GM12878 (cell line): Measurements from ENCODE around the gene BBS10. TPM values are rescaled to one million over a fixed set of nuclear protein-coding genes. Genes with fewer than 3 reads are reported as not detected.

Experiments used
- ATAC-seq: fragments of 200-7000 bp; cut with Tn5 transposase; 3 replicates; pipeline ENCODE4 v1.9.1; 2020; ENCODE audit warnings: mild to moderate bottlenecking, moderate library complexity
- BruUV-seq: library from RNA; stranded (reverse); fragments of 400-500 nt; replicated peaks from 2 replicates; lab custom pipeline; 2021; lab: Mats Ljungman, UMichigan
- CTCF ChIA-PET: fragments of 300-600 bp; sonication (Branson Sonifier 250); formaldehyde crosslinking; extraction: SDS; loops from one replicate; lab custom pipeline; 2021; ENCODE audit warnings: inconsistent platforms; lab: Yijun Ruan, JAX
- POLR2A ChIA-PET: fragments of 350-600 bp; formaldehyde crosslinking; extraction: SDS; loops from one replicate; lab custom pipeline; 2021; ENCODE audit warnings: inconsistent platforms; lab: Charles Lee
- RAD21 ChIA-PET: fragments of 300-600 bp; sonication (Branson Sonifier 250); formaldehyde crosslinking; loops from one replicate; lab custom pipeline; 2023; ENCODE audit warnings: antibody characterized with exemption; ENCODE audit not compliant: unreplicated experiment; lab: Charles Lee
- SMC1A ChIA-PET: fragments of 300-600 bp; sonication (Branson Sonifier 250); formaldehyde crosslinking; loops from one replicate; lab custom pipeline; 2023; ENCODE audit not compliant: unreplicated experiment, uncharacterized antibody; lab: Charles Lee
- DNase-seq: peaks from one replicate; pipeline ENCODE4 v3.0.0-alpha.2; 2011; ENCODE audit warnings: low read depth, low spot score
- FAIRE-seq: peaks from 3 replicates; lab custom pipeline; 2011; peaks lifted over from hg19 to GRCh38; lab: Jason Lieb, UNC
- H2AFZ ChIP-seq: 2 replicates; pipeline ENCODE4 v1.6.0; 2011; ENCODE audit warnings: low read depth, low read length, control low read depth; ENCODE audit not compliant: control insufficient read depth
- H3K27ac ChIP-seq: 2 replicates; pipeline ENCODE4 v1.5.1; 2011; ENCODE audit warnings: control low read depth; ENCODE audit not compliant: control insufficient read depth, insufficient read depth
- H3K27me3 ChIP-seq, 2 experiments: replicated peaks in 1 of 2; 2 replicates each; pipeline versions ENCODE4 v1.6.0 to v1.6.1; 2011; ENCODE audit warnings: low read length in 1 of 2; ENCODE audit not compliant: control insufficient read depth in 2 of 2, insufficient read depth in 2 of 2
- H3K36me3 ChIP-seq, 2 experiments: 2 replicates each; pipeline ENCODE4 v1.5.1; 2011; ENCODE audit warnings: low read length in 1 of 2; ENCODE audit not compliant: control insufficient read depth in 2 of 2, insufficient read depth in 2 of 2
- H3K4me1 ChIP-seq: 2 replicates; pipeline ENCODE4 v1.6.1; 2011; ENCODE audit warnings: mild to moderate bottlenecking, low read length, moderate library complexity, mixed read lengths; ENCODE audit not compliant: control insufficient read depth, insufficient read depth
- H3K4me2 ChIP-seq: 2 replicates; pipeline ENCODE4 v1.6.0; 2011; ENCODE audit warnings: control low read depth; ENCODE audit not compliant: control insufficient read depth, insufficient read depth
- H3K4me3 ChIP-seq: fragments of 200-600 bp; sonication (generic); 2 replicates; pipeline ENCODE4 v1.5.1; 2016
- H3K79me2 ChIP-seq: 2 replicates; pipeline ENCODE4 v1.6.0; 2011; ENCODE audit warnings: low read length; ENCODE audit not compliant: control insufficient read depth, insufficient read depth
- H3K9ac ChIP-seq: 2 replicates; pipeline ENCODE4 v1.8.0; 2011; ENCODE audit warnings: low read length, control low read depth, mixed read lengths; ENCODE audit not compliant: control insufficient read depth, insufficient read depth
- H3K9me3 ChIP-seq: replicated peaks from 3 replicates; pipeline ENCODE4 v1.5.1; 2011; ENCODE audit warnings: mild to moderate bottlenecking, low read length; ENCODE audit not compliant: control insufficient read depth, insufficient read depth
- H4K20me1 ChIP-seq: 2 replicates; pipeline ENCODE4 v1.6.0; 2011; ENCODE audit not compliant: control insufficient read depth, insufficient read depth
- IKZF2 ChIP-seq, 2 experiments: fragments of 450-650 bp; IDR thresholded peaks; 2 replicates each; pipeline ENCODE4 v1.6.1; 2017; ENCODE audit warnings: mild to moderate bottlenecking in 2 of 2, moderate library complexity in 2 of 2
- TBL1XR1 ChIP-seq: IDR thresholded peaks from 2 replicates; pipeline ENCODE4 v1.6.1; 2012; ENCODE audit warnings: low read depth, low read length, improper control_type of control experiment
- TCF3 ChIP-seq: IDR thresholded peaks from 2 replicates; pipeline ENCODE4 v1.6.1; 2012; ENCODE audit warnings: low read depth, mild to moderate bottlenecking, low read length, borderline replicate concordance; ENCODE audit not compliant: insufficient read depth
- WGBS: methylation state at CpG from one replicate; pipeline ENCODE4 v1.1.6; 2016; ENCODE audit warnings: low lambda C conversion rate; ENCODE audit not compliant: insufficient replicate concordance, insufficient coverage; ENCODE audit errors: missing lambda C conversion rate; 5-methylcytosine and 5-hydroxymethylcytosine counted together
- in situ Hi-C: fragments of 300-500 bp; cut with MboI; formaldehyde crosslinking; loops from 9 replicates; pipeline ENCODE4 v1.14.3; 2018; ENCODE audit warnings: mixed read lengths
- intact Hi-C: fragments of 100-400 bp; cut with micrococcal nuclease; formaldehyde crosslinking; loops from one replicate; pipeline ENCODE4 v1.14.2; 2022; ENCODE audit not compliant: unreplicated experiment
- polyA plus RNA-seq, 11 experiments: library from polyadenylated mRNA; depleted of rRNA in 4 of 11; unstranded in 6 of 11; stranded (reverse) in 5 of 11; fragments of >200 nt; fragmentation: Nextera tagmentation in 4 of 11; fragmentation: Illumina TruSeq in 1 of 11; extraction: Ambion mirVana in 4 of 11; extraction: Trizol in 1 of 11; gene quantifications; 1 replicate in 1 of 11; 2 replicates in 10 of 11; pipeline versions ENCODE4 v1.2.1 to v1.2.3, GENCODE V29; 2011 to 2016; ENCODE audit warnings: inconsistent platforms in 2 of 11, missing spikeins in 2 of 11, low read depth in 1 of 11
- total RNA-seq, 4 experiments: library from RNA; depleted of rRNA in 3 of 4; stranded (reverse); fragments of >200 nt in 3 of 4; fragmentation: Illumina TruSeq in 1 of 4; extraction: Trizol in 1 of 4; gene quantifications; 2 replicates each; pipeline versions ENCODE4 v1.2.1 to v1.2.3, GENCODE V29; 2013 to 2021
- TF ChIP-seq, protein P1 (sequence below): fragments of 450-650 bp; IDR thresholded peaks from 2 replicates; pipeline ENCODE4 v1.6.1; 2017; ENCODE audit warnings: mild to moderate bottlenecking, moderate library complexity

Gene BBS10
- total and polyA plus RNA-seq, 10 of the 15 experiments (the other 5 are each of a cell fraction or from before 2014, with no cell fraction given), result 1.2 to 9.8 (median 5.9) TPM

GRCh38 chr12:76312315-76312714, 35.9 kb downstream of the BBS10 start:
- no peaks in the 10 kb centered on the region for H3K27me3 ChIP-seq
- H3K4me1 ChIP-seq, result no peaks in the 10 kb centered on the region
- ChIA-PET CTCF (interaction anchor here (0.7 kb wide), 1 partner anchor 204 kb away, joined by 4 read pairs; no protein-coding TSS in a partner anchor), SMC1A (no interaction called here), RAD21 (no interaction called here), POLR2A (no interaction called here)
- ATAC-seq (no peak), DNase-seq (no peak), FAIRE-seq (no peak)
- H3K4me3 ChIP-seq, result no peak overlapping the region
- no peaks in the 10 kb centered on the region for H3K36me3 ChIP-seq
- no peak overlapping the region for H2AFZ ChIP-seq
- in situ Hi-C loops (no loop called here), intact Hi-C loops (no loop called here)
- H4K20me1 ChIP-seq, result no peaks in the 10 kb centered on the region
- no peaks in the 10 kb centered on the region for H3K79me2 ChIP-seq
- TF ChIP-seq IKZF2 (IDR thresholded peaks at IDR 0.05) (no peak), TCF3 (no peak), TBL1XR1 (no peak)
- TF ChIP-seq, protein P1, sequence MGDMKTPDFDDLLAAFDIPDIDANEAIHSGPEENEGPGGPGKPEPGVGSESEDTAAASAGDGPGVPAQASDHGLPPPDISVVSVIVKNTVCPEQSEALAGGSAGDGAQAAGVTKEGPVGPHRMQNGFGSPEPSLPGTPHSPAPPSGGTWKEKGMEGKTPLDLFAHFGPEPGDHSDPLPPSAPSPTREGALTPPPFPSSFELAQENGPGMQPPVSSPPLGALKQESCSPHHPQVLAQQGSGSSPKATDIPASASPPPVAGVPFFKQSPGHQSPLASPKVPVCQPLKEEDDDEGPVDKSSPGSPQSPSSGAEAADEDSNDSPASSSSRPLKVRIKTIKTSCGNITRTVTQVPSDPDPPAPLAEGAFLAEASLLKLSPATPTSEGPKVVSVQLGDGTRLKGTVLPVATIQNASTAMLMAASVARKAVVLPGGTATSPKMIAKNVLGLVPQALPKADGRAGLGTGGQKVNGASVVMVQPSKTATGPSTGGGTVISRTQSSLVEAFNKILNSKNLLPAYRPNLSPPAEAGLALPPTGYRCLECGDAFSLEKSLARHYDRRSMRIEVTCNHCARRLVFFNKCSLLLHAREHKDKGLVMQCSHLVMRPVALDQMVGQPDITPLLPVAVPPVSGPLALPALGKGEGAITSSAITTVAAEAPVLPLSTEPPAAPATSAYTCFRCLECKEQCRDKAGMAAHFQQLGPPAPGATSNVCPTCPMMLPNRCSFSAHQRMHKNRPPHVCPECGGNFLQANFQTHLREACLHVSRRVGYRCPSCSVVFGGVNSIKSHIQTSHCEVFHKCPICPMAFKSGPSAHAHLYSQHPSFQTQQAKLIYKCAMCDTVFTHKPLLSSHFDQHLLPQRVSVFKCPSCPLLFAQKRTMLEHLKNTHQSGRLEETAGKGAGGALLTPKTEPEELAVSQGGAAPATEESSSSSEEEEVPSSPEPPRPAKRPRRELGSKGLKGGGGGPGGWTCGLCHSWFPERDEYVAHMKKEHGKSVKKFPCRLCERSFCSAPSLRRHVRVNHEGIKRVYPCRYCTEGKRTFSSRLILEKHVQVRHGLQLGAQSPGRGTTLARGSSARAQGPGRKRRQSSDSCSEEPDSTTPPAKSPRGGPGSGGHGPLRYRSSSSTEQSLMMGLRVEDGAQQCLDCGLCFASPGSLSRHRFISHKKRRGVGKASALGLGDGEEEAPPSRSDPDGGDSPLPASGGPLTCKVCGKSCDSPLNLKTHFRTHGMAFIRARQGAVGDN, result no peak
- BruUV-seq, result no TSS peak
- no peaks in the 10 kb centered on the region for H3K9me3 ChIP-seq
- no peak overlapping the region for H3K9ac ChIP-seq
- no peak overlapping the region for H3K27ac ChIP-seq
- no peak overlapping the region for H3K4me2 ChIP-seq
- WGBS, result 85% methylated on average over 7 of the region's 7 CpGs
